ENCODE measurements around the gene AMIGO3.

- TF ChIP-seq POLR2A (IDR thresholded peaks at IDR 0.05) (no peak), CTCF (IDR thresholded peaks at IDR 0.05) (no peak)
Observed at GRCh38 chr3:49761661-49762060, 42.2 kb upstream of the AMIGO3 start.
